K562 treated with DMSO at 1 percent for 48 hours (cell line): ENCODE measurements around the gene ZNF43. TPM values are rescaled to one million over a fixed set of nuclear protein-coding genes. Genes with fewer than 3 reads are reported as not detected.

Source experiments
- total RNA-seq: library from RNA; unstranded; fragments of 300-600 nt; gene quantifications from 2 replicates; pipeline ENCODE4 v1.2.3, GENCODE V29; 2022; ENCODE audit warnings: low replicate concordance; ENCODE audit errors: extremely low read depth

ZNF43 gene
- total RNA-seq = not detected in 2 replicates

GRCh38 chr19:21835810-21836444, at the start of gene ZNF43:
TSS of gene ZNF43 (minus strand) at chr19:21836182. CDS start at chr19:21836038, 144 bp downstream.

GRCh38 chr19:21767065-21767800, 68.7 kb downstream of the ZNF43 start, which contains the start of gene ZNF100:
TSS of gene ZNF100 (minus strand) at chr19:21767579. CDS start at chr19:21767429, 150 bp downstream.

Other genes with a start within 250 kb of the ZNF43 start
- gene ZNF100, start 68.6 kb downstream of the ZNF43 start, total RNA-seq = not detected in 2 replicates
- gene ZNF208, start 174.8 kb upstream of the ZNF43 start, total RNA-seq = not detected in 2 replicates
- gene ZNF257, start 216.3 kb upstream of the ZNF43 start, total RNA-seq = not detected in 2 replicates